HepG2 (cell line): Measurements from ENCODE around the gene ERLEC1. TPM values are rescaled to one million over a fixed set of nuclear protein-coding genes. Genes with fewer than 3 reads are reported as not detected.

ENCODE experiments used
- AHR ChIP-seq: IDR thresholded peaks from 2 replicates; pipeline ENCODE4 v1.6.1; 2018; ENCODE audit warnings: missing genetic modification reagents, missing compliant biosample characterization
- BRD4 ChIP-seq: sonication (generic); formaldehyde crosslinking; IDR thresholded peaks from 2 replicates; pipeline ENCODE4 v1.4.0; 2020; ENCODE audit warnings: missing genetic modification reagents
- CHCHD3 ChIP-seq: sonication (generic); formaldehyde crosslinking; IDR thresholded peaks from 2 replicates; pipeline ENCODE4 v1.8.0; 2022; ENCODE audit warnings: mild to moderate bottlenecking, missing genetic modification reagents, moderate library complexity
- CHD4 ChIP-seq: fragments of 200-600 bp; sonication (generic); IDR thresholded peaks from 2 replicates; pipeline ENCODE4 v1.7.0; 2017; ENCODE audit warnings: mild to moderate bottlenecking, low read length, borderline replicate concordance
- DR1 ChIP-seq: sonication (generic); formaldehyde crosslinking; IDR thresholded peaks from 2 replicates; pipeline ENCODE4 v1.8.0; 2021; ENCODE audit warnings: mild to moderate bottlenecking, missing genetic modification reagents, inconsistent platforms
- E2F2 ChIP-seq: sonication (generic); formaldehyde crosslinking; IDR thresholded peaks from 2 replicates; pipeline ENCODE4 v1.4.0; 2020; ENCODE audit warnings: missing genetic modification reagents, borderline replicate concordance
- FLYWCH1 ChIP-seq: sonication (generic); formaldehyde crosslinking; IDR thresholded peaks from 2 replicates; pipeline ENCODE4 v1.8.1; 2023; ENCODE audit warnings: mild to moderate bottlenecking, missing genetic modification reagents
- HDAC1 ChIP-seq: sonication (generic); formaldehyde crosslinking; IDR thresholded peaks from 2 replicates; pipeline ENCODE4 v1.5.1; 2020; ENCODE audit warnings: mild to moderate bottlenecking, missing genetic modification reagents
- HDAC6 ChIP-seq: fragments of 200-600 bp; sonication (generic); IDR thresholded peaks from 2 replicates; pipeline ENCODE4 v1.7.0; 2017; ENCODE audit warnings: mild to moderate bottlenecking, antibody characterized with exemption, low read length, low read depth
- HOXA3 ChIP-seq: sonication (generic); formaldehyde crosslinking; IDR thresholded peaks from 2 replicates; pipeline ENCODE4 v1.5.0; 2020; ENCODE audit warnings: missing genetic modification reagents
- MED8 ChIP-seq: sonication (generic); formaldehyde crosslinking; IDR thresholded peaks from 2 replicates; pipeline ENCODE4 v1.8.1; 2023; ENCODE audit warnings: mild to moderate bottlenecking, missing genetic modification reagents; ENCODE audit not compliant: insufficient replicate concordance
- MEF2D ChIP-seq: sonication (generic); formaldehyde crosslinking; IDR thresholded peaks from 2 replicates; pipeline ENCODE4 v1.5.1; 2020; ENCODE audit warnings: mild to moderate bottlenecking, missing genetic modification reagents
- MYC ChIP-seq: sonication (generic); formaldehyde crosslinking; IDR thresholded peaks from 2 replicates; pipeline ENCODE4 v1.9.0; 2021; ENCODE audit warnings: missing genetic modification reagents, borderline replicate concordance
- NR1H2 ChIP-seq: sonication (generic); formaldehyde crosslinking; IDR thresholded peaks from 2 replicates; pipeline ENCODE4 v1.8.1; 2022; ENCODE audit warnings: low read depth, missing genetic modification reagents, borderline replicate concordance
- NR2F2 ChIP-seq: IDR thresholded peaks from 2 replicates; pipeline ENCODE4 v1.6.1; 2012; ENCODE audit warnings: low read depth, inconsistent platforms, borderline replicate concordance
- RBM39 ChIP-seq: fragments of 200-400 bp; formaldehyde crosslinking; IDR thresholded peaks from one replicate; pipeline ENCODE4 v1.6.1; 2018; ENCODE audit warnings: antibody characterized with exemption, mild to moderate bottlenecking, low read depth, low read length; ENCODE audit not compliant: poor library complexity, severe bottlenecking
- SRY ChIP-seq: sonication (generic); formaldehyde crosslinking; IDR thresholded peaks from 2 replicates; pipeline ENCODE4 v1.8.0; 2022; ENCODE audit warnings: mild to moderate bottlenecking, missing genetic modification reagents
- U2AF2 ChIP-seq: fragments of 200-400 bp; formaldehyde crosslinking; IDR thresholded peaks from 2 replicates; pipeline ENCODE4 v1.6.1; 2017; ENCODE audit warnings: low read depth, mild to moderate bottlenecking, low read length
- ZNF234 ChIP-seq: sonication (generic); formaldehyde crosslinking; conservative IDR thresholded peaks from 2 replicates; pipeline ENCODE4 v1.5.1; 2020; ENCODE audit warnings: mild to moderate bottlenecking, missing genetic modification reagents
- ZNF326 ChIP-seq: sonication (generic); formaldehyde crosslinking; IDR thresholded peaks from 2 replicates; pipeline ENCODE4 v1.4.0; 2020; ENCODE audit warnings: missing genetic modification reagents, borderline replicate concordance
- ZNF530 ChIP-seq: sonication (generic); formaldehyde crosslinking; IDR thresholded peaks from 2 replicates; pipeline ENCODE4 v1.5.0; 2020; ENCODE audit warnings: low read depth, mild to moderate bottlenecking, missing genetic modification reagents
- ZNF550 ChIP-seq: sonication (generic); formaldehyde crosslinking; IDR thresholded peaks from 2 replicates; pipeline ENCODE4 v1.4.0; 2020; ENCODE audit warnings: mild to moderate bottlenecking, missing genetic modification reagents, borderline replicate concordance
- ZNF644 ChIP-seq: IDR thresholded peaks from 2 replicates; pipeline ENCODE4 v1.6.1; 2016; ENCODE audit warnings: low read depth
- ZNF7 ChIP-seq: IDR thresholded peaks from 2 replicates; pipeline ENCODE4 v1.6.1; 2016; ENCODE audit warnings: missing biosample characterization, missing genetic modification reagents
- ZNF891 ChIP-seq: sonication (generic); formaldehyde crosslinking; IDR thresholded peaks from 2 replicates; pipeline ENCODE4 v1.5.0; 2020; ENCODE audit warnings: mild to moderate bottlenecking, missing genetic modification reagents
- polyA plus RNA-seq, 8 experiments: library from polyadenylated mRNA; depleted of rRNA in 3 of 8; stranded (reverse) in 7 of 8; unstranded in 1 of 8; fragments of >200 nt; fragmentation: Illumina TruSeq in 4 of 8; extraction: Trizol in 4 of 8; gene quantifications; 2 replicates each; pipeline versions ENCODE4 v1.2.1 to v1.2.3, GENCODE V29; 2011 to 2016; ENCODE audit warnings: low read depth in 4 of 8, missing spikeins in 1 of 8, mixed read lengths in 1 of 8; ENCODE audit not compliant: insufficient read depth in 1 of 8
- total RNA-seq, 5 experiments: library from RNA; depleted of rRNA; stranded (reverse); fragments of >200 nt; fragmentation: Illumina TruSeq; extraction: Trizol; gene quantifications; 2 replicates each; pipeline ENCODE4 v1.2.3, GENCODE V29; 2016; ENCODE audit warnings: low read depth in 1 of 5
- TF ChIP-seq, protein P1 (sequence below): sonication (generic); formaldehyde crosslinking; IDR thresholded peaks from 2 replicates; pipeline ENCODE4 v1.5.1; 2020; ENCODE audit warnings: missing genetic modification reagents, mild to moderate bottlenecking, borderline replicate concordance
- TF ChIP-seq, protein P2 (sequence below): sonication (generic); formaldehyde crosslinking; IDR thresholded peaks from 2 replicates; pipeline ENCODE4 v1.8.0; 2023; ENCODE audit warnings: mild to moderate bottlenecking, missing genetic modification reagents
- TF ChIP-seq, protein P3 (sequence below): sonication (generic); formaldehyde crosslinking; IDR thresholded peaks from 2 replicates; pipeline ENCODE4 v1.8.0; 2022; ENCODE audit warnings: mild to moderate bottlenecking, missing genetic modification reagents, moderate library complexity

The ERLEC1 gene
- total and polyA plus RNA-seq, 2 of the 13 experiments (the other 11 are each of a cell fraction or from before 2014, with no cell fraction given) = 87.3 to 88.4 TPM

DNA sequence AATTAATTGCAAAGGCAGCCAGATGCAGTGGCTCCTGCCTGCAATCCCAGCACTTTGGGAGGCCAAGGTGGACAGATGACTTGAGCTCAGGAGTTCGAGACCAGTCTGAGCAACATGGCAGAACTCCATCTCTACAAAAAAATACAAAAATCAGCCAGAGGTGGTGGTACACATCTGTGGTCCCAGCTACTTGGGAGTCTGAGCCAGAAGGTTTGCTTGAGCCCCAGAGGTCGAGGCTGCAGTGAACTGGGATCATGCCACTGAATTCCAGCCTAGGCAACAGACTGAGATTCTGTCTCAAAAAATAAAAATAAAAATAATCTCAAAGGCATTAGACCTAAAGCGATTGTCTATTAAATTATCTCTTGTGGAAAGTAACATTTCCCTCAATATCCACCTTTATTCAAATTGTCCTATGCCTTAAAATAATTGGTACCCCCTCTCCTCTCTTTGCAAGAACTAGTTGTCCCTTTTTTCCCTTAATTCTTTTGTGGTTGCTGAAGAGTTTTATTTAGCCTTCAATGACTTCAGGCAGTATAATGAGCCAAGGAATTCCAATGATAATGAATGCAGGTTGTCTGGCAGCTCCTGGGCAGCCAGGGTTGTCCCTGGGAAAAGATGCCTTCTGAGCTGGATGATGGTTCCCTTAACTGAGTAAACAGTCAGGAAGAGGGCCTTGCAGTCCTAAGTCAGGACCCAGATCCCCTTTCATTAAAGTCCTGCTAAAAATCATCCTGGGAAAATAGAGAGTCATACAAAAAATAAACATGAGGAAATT is 40.7 kb downstream of the ERLEC1 start (continued):
- TF ChIP-seq HOXA3 (CRISPR knock-in tag) (no peak), NR2F2 (no peak), AHR (CRISPR knock-in tag) (no peak), MED8 (CRISPR knock-in tag) (no peak), ZNF644 (CRISPR knock-in tag) (0 out of 2 replicates have a peak, but pooled peaks have one; percentile 4), ZNF234 (CRISPR knock-in tag) (no peak), ZNF891 (CRISPR knock-in tag) (no peak), DR1 (CRISPR knock-in tag) (no peak), RBM39 (no peak), ZNF550 (CRISPR knock-in tag) (no peak), BRD4 (CRISPR knock-in tag) (peak; percentile 27; the same call in 1 of the 2 replicates), MYC (no peak), U2AF2 (no peak), ZNF7 (no peak), CHD4 (peak; percentile 77; the same call in 1 of the 2 replicates), HDAC1 (peak; percentile 25; the same call in 1 of the 2 replicates), CHCHD3 (no peak), ZNF326 (no peak), NR1H2 (CRISPR knock-in tag) (no peak), E2F2 (CRISPR knock-in tag) (no peak), ZNF530 (CRISPR knock-in tag) (no peak), FLYWCH1 (CRISPR knock-in tag) (no peak), MEF2D (CRISPR knock-in tag) (no peak), HDAC6 (no peak), SRY (CRISPR knock-in tag) (no peak)
- TF ChIP-seq, protein P1, sequence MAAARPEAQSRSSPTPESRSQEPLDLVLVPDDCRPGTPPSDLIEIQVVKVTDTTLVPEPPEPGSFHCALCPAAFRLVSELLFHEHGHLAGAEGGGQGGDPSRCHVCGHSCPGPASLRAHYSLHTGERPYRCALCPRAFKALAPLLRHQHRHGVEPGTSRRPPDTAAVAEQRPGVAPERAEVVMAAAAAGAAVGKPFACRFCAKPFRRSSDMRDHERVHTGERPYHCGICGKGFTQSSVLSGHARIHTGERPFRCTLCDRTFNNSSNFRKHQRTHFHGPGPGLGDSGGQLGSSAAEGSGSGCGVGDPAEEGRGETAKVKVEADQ (CRISPR knock-in tag) = no peak
- TF ChIP-seq, protein P2, sequence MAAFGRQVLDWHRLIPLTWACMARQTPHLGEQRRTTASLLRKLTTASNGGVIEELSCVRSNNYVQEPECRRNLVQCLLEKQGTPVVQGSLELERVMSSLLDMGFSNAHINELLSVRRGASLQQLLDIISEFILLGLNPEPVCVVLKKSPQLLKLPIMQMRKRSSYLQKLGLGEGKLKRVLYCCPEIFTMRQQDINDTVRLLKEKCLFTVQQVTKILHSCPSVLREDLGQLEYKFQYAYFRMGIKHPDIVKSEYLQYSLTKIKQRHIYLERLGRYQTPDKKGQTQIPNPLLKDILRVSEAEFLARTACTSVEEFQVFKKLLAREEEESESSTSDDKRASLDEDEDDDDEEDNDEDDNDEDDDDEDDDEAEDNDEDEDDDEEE = no peak
- TF ChIP-seq, protein P3, sequence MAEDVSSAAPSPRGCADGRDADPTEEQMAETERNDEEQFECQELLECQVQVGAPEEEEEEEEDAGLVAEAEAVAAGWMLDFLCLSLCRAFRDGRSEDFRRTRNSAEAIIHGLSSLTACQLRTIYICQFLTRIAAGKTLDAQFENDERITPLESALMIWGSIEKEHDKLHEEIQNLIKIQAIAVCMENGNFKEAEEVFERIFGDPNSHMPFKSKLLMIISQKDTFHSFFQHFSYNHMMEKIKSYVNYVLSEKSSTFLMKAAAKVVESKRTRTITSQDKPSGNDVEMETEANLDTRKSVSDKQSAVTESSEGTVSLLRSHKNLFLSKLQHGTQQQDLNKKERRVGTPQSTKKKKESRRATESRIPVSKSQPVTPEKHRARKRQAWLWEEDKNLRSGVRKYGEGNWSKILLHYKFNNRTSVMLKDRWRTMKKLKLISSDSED (CRISPR knock-in tag) = no peak; the same call in 1 of the 2 replicates
